Esophagus muscularis mucosa (tissue), 4 donors: ENCODE data around the gene PIGT. TPM values are rescaled to one million over a fixed set of nuclear protein-coding genes. Genes with fewer than 3 reads are reported as not detected.

Experiments
- DNase-seq: peaks from one replicate; pipeline ENCODE4 v3.0.0-alpha.2; 2017; ENCODE audit errors: extremely low spot score
- H3K27ac ChIP-seq, 4 donors: fragments of 200-600 bp; sonication (generic); replicated peaks in 1 of 4; 1 replicate in 3 of 4; 2 replicates in 1 of 4; pipeline ENCODE4 v1.5.1; 2016 to 2019; ENCODE audit warnings: mild to moderate bottlenecking in 1 of 4
- H3K27me3 ChIP-seq, 4 donors: fragments of 200-600 bp; sonication (generic); one replicate each; pipeline versions ENCODE4 v1.5.1 to v1.6.0; 2016 to 2019
- H3K36me3 ChIP-seq, 4 donors: fragments of 200-600 bp; sonication (generic); one replicate each; pipeline ENCODE4 v1.5.1; 2016 to 2019
- H3K4me1 ChIP-seq, 4 donors: fragments of 200-600 bp; sonication (generic); one replicate each; pipeline ENCODE4 v1.5.1; 2016 to 2019
- H3K4me3 ChIP-seq, 4 donors: fragments of 200-600 bp; sonication (generic); 1 replicate in 2 of 4; 2 replicates in 2 of 4; pipeline ENCODE4 v1.5.1; 2016 to 2019; ENCODE audit warnings: mild to moderate bottlenecking in 4 of 4, moderate library complexity in 1 of 4
- H3K9me3 ChIP-seq, 4 donors: fragments of 200-600 bp; sonication (generic); 1 replicate in 3 of 4; 2 replicates in 1 of 4; pipeline ENCODE4 v1.5.1; 2016 to 2019
- EP300 ChIP-seq: sonication (generic); formaldehyde crosslinking; IDR thresholded peaks from one replicate; pipeline ENCODE4 v1.6.1; 2017; ENCODE audit warnings: antibody characterized with exemption
- POLR2A ChIP-seq: fragments of 450-650 bp; IDR thresholded peaks from one replicate; pipeline ENCODE4 v1.6.1; 2017; ENCODE audit warnings: antibody characterized with exemption, moderate library complexity, mild to moderate bottlenecking, low read depth
- POLR2AphosphoS5 ChIP-seq, 2 donors: sonication (generic); formaldehyde crosslinking; IDR thresholded peaks; one replicate each; pipeline ENCODE4 v1.6.1; 2017; ENCODE audit warnings: antibody characterized with exemption in 2 of 2
- WGBS: methylation state at CpG from one replicate; pipeline ENCODE4 v1.1.5; 2018; 5-methylcytosine and 5-hydroxymethylcytosine counted together
- intact Hi-C: fragments of 100-400 bp; cut with DNase I; formaldehyde crosslinking; loops from one replicate; pipeline ENCODE4 v1.15.1; 2023
- total RNA-seq, 4 donors: library from RNA; depleted of rRNA; stranded (reverse); fragments of >200 nt; gene quantifications; one replicate each; pipeline versions ENCODE4 v1.1.0 to v1.2.1, GENCODE V29; 2016
- TF ChIP-seq, protein P1 (sequence below), 3 experiments: fragments of 200-600 bp in 2 of 3; fragments of 450-650 bp in 1 of 3; sonication (generic) in 2 of 3; IDR thresholded peaks; one replicate each; pipeline ENCODE4 v1.5.1; 2017 to 2019; ENCODE audit warnings: antibody characterized with exemption in 3 of 3, mild to moderate bottlenecking in 2 of 3, moderate library complexity in 1 of 3

PIGT gene
- total RNA-seq, 4 donors from 2014 or later = 64.4 to 90.9 (median 80.4) TPM

GRCh38 chr20:45370571-45371160, 45.3 kb upstream of the PIGT start:
- DNase-seq = no peak
- WGBS = 94% methylated on average over 3 of the region's 3 CpGs

DNA sequence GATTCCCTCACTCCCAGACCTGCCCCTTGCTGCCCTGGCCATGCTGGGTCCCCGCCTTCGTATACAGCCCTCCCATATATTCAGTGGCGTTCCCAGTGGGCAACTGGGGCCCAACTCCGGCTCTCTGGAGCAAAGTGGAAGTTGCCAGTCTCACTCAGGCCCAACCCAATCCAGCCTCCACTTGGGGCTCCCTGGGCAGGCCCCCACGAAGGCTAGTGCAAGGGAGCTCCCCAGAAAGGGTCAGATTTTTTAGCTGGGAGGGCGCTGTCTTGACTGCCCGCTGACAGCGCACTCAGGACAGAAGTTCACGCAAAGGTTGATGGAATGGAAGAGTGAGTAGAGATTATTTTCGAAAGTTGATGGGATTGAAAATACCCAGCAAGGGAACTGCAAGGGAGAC, 43.7 kb upstream of the PIGT start:
- peaks cover 9 to 27% (median 21%) of the 10 kb centered on the region in 4 donors for H3K36me3 ChIP-seq
- 92% methylated on average over 9 of the region's 10 CpGs for WGBS
- H3K4me3 ChIP-seq = peak overlapping the region in 3 of 4 donors; percentile 52 to 65 (median 64)
- H3K4me1 ChIP-seq = peaks cover 17 to 27% (median 23%) of the 10 kb centered on the region in 4 donors
- DNase-seq = peak; percentile 78
- TF ChIP-seq, protein P1, sequence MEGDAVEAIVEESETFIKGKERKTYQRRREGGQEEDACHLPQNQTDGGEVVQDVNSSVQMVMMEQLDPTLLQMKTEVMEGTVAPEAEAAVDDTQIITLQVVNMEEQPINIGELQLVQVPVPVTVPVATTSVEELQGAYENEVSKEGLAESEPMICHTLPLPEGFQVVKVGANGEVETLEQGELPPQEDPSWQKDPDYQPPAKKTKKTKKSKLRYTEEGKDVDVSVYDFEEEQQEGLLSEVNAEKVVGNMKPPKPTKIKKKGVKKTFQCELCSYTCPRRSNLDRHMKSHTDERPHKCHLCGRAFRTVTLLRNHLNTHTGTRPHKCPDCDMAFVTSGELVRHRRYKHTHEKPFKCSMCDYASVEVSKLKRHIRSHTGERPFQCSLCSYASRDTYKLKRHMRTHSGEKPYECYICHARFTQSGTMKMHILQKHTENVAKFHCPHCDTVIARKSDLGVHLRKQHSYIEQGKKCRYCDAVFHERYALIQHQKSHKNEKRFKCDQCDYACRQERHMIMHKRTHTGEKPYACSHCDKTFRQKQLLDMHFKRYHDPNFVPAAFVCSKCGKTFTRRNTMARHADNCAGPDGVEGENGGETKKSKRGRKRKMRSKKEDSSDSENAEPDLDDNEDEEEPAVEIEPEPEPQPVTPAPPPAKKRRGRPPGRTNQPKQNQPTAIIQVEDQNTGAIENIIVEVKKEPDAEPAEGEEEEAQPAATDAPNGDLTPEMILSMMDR (IDR thresholded peaks at IDR 0.05) = no peak
- no peak for TF ChIP-seq POLR2AphosphoS5 (IDR thresholded peaks at IDR 0.05)
- TF ChIP-seq POLR2A = no peak
- TF ChIP-seq EP300 = no peak
- H3K27me3 ChIP-seq = no peaks in the 10 kb centered on the region
- peak overlapping the region; percentile 80 to 87 (median 82) for H3K27ac ChIP-seq
- H3K9me3 ChIP-seq = no peaks in the 10 kb centered on the region
- intact Hi-C loops = loop anchor here (5.0 kb wide), 2 partner anchors 35 to 400 kb away; partner anchors contain the start of gene DBNDD2

More at GRCh38 chr20:45370571-45371160, 45.3 kb upstream of the PIGT start:
- no peak overlapping the region for H3K27ac ChIP-seq
- no peak overlapping the region for H3K4me3 ChIP-seq
- H3K36me3 ChIP-seq = peaks cover 22 to 39% (median 37%) of the 10 kb centered on the region in 4 donors
- TF ChIP-seq POLR2AphosphoS5 (IDR thresholded peaks at IDR 0.05) (no peak), EP300 (no peak), POLR2A (no peak)
- TF ChIP-seq, protein P1 (IDR thresholded peaks at IDR 0.05) = no peak
- H3K4me1 ChIP-seq = peaks cover 17 to 27% (median 25%) of the 10 kb centered on the region in 4 donors
- intact Hi-C loops = loop anchor here (5.0 kb wide), 2 partner anchors 37 to 402 kb away; partner anchors contain the start of gene DBNDD2
- no peaks in the 10 kb centered on the region for H3K9me3 ChIP-seq
- no peaks in the 10 kb centered on the region for H3K27me3 ChIP-seq

- H3K4me1 ChIP-seq = peaks cover 17 to 27% (median 23%) of the 10 kb centered on the region in 4 donors
- DNase-seq = peak; percentile 89
- WGBS = 37% methylated on average over 20 of the region's 30 CpGs
- intact Hi-C loops = loop anchor here (5.0 kb wide), 2 partner anchors 35 to 400 kb away; partner anchors contain the start of gene DBNDD2
- H3K36me3 ChIP-seq = peaks cover 3 to 23% (median 16%) of the 10 kb centered on the region in 4 donors
- peak overlapping the region; percentile 80 to 87 (median 82) for H3K27ac ChIP-seq
- no peaks in the 10 kb centered on the region for H3K27me3 ChIP-seq
- no peak for TF ChIP-seq POLR2A
- TF ChIP-seq, protein P1 (IDR thresholded peaks at IDR 0.05) = peak in 1 of 3 experiments; percentile 4
- TF ChIP-seq EP300 = no peak
- no peak for TF ChIP-seq POLR2AphosphoS5 (IDR thresholded peaks at IDR 0.05)
- H3K4me3 ChIP-seq = peak overlapping the region; percentile 52 to 65 (median 62)
- H3K9me3 ChIP-seq = no peaks in the 10 kb centered on the region
These were observed 43.1 kb upstream of the PIGT start for GRCh38 chr20:45372646-45373352.

- intact Hi-C loops = loop anchor here (1.0 to 5.0 kb wide), 4 partner anchors 34 to 399 kb away; partner anchors contain the start of gene DBNDD2
- Histone ChIP-seq H3K36me3 (peaks cover 0 to 15% (median 9%) of the 10 kb centered on the region in 4 donors), H3K9me3 (no peaks in the 10 kb centered on the region), H3K27me3 (no peaks in the 10 kb centered on the region), H3K4me1 (peaks cover 17 to 25% (median 23%) of the 10 kb centered on the region in 4 donors), H3K27ac (peak overlapping the region; percentile 80 to 87 (median 82)), H3K4me3 (peak overlapping the region; percentile 52 to 65 (median 62))
- 10% methylated on average over 26 of the region's 38 CpGs for WGBS
- DNase-seq = peak; percentile 97
- TF ChIP-seq POLR2AphosphoS5 (IDR thresholded peaks at IDR 0.05) (peak; percentile 66 to 72), POLR2A (no peak), EP300 (no peak)
- TF ChIP-seq, protein P1 (IDR thresholded peaks at IDR 0.05) = peak; percentile 91 to 94 (median 91)
These were observed 42.4 kb upstream of the PIGT start for GRCh38 chr20:45373353-45374100.
